WTC11 (cell line): Measurements from ENCODE around the gene WDR87. TPM values are rescaled to one million over a fixed set of nuclear protein-coding genes. Genes with fewer than 3 reads are reported as not detected.

Experiments used
- ATAC-seq: fragments of 200-7000 bp; cut with Tn5 transposase; 2 replicates; pipeline ENCODE4 v1.10.0; 2021; ENCODE audit warnings: mild to moderate bottlenecking, moderate library complexity
- CTCF ChIA-PET: fragments of 300-600 bp; sonication (Branson Sonifier 250); formaldehyde crosslinking; loops from one replicate; lab custom pipeline; 2021; ENCODE audit warnings: antibody characterized with exemption; lab: Charles Lee
- POLR2A ChIA-PET: fragments of 350-600 bp; sonication (Branson Sonifier 250); formaldehyde crosslinking; loops from one replicate; lab custom pipeline; 2021; ENCODE audit warnings: antibody characterized with exemption; lab: Charles Lee
- DNase-seq: peaks from one replicate; pipeline ENCODE4 v3.0.0; 2021; ENCODE audit warnings: low spot score
- H3K27ac Mint-ChIP-seq: 2 replicates; pipeline ENCODE4 v1.8.0; 2021; ENCODE audit warnings: mixed read lengths
- H3K27me3 Mint-ChIP-seq: 2 replicates; pipeline ENCODE4 v1.8.0; 2021; ENCODE audit warnings: low read depth, mild to moderate bottlenecking, moderate library complexity, mixed read lengths
- H3K36me3 Mint-ChIP-seq: 2 replicates; pipeline ENCODE4 v1.8.0; 2021; ENCODE audit warnings: mixed read lengths
- H3K4me1 Mint-ChIP-seq: 2 replicates; pipeline ENCODE4 v1.8.0; 2022; ENCODE audit warnings: mixed read lengths
- H3K4me3 Mint-ChIP-seq: 2 replicates; pipeline ENCODE4 v1.8.0; 2021; ENCODE audit warnings: mild to moderate bottlenecking, moderate library complexity, mixed read lengths
- H3K9me3 Mint-ChIP-seq: 2 replicates; pipeline ENCODE4 v1.8.0; 2021; ENCODE audit warnings: mixed read lengths
- FOXP1 ChIP-seq: sonication (generic); formaldehyde crosslinking; IDR thresholded peaks from 2 replicates; pipeline ENCODE4 v1.8.0; 2022; ENCODE audit warnings: missing genetic modification reagents, mild to moderate bottlenecking, moderate library complexity, borderline replicate concordance
- MXD4 ChIP-seq: fragments of 250-450 bp; sonication (Bioruptor Pico); IDR thresholded peaks from 2 replicates; pipeline ENCODE4 v1.8.0; 2021; ENCODE audit warnings: mild to moderate bottlenecking, moderate library complexity, borderline replicate concordance
- NFATC4 ChIP-seq: fragments of 250-450 bp; sonication (Bioruptor Pico); IDR thresholded peaks from 2 replicates; pipeline ENCODE4 v1.9.0; 2021; ENCODE audit warnings: mild to moderate bottlenecking
- NR3C1 ChIP-seq: sonication (generic); formaldehyde crosslinking; conservative IDR thresholded peaks from 2 replicates; pipeline ENCODE4 v1.8.1; 2023; ENCODE audit warnings: low read depth, mild to moderate bottlenecking, missing genetic modification reagents
- OVOL2 ChIP-seq: fragments of 250-450 bp; sonication (Bioruptor Pico); IDR thresholded peaks from 2 replicates; pipeline ENCODE4 v1.9.0; 2021; ENCODE audit warnings: mild to moderate bottlenecking, borderline replicate concordance
- SP1 ChIP-seq: sonication (generic); formaldehyde crosslinking; conservative IDR thresholded peaks from 2 replicates; pipeline ENCODE4 v1.8.1; 2022; ENCODE audit warnings: missing genetic modification reagents
- TEAD4 ChIP-seq: sonication (generic); formaldehyde crosslinking; IDR thresholded peaks from 2 replicates; pipeline ENCODE4 v1.8.0; 2022; ENCODE audit warnings: mild to moderate bottlenecking, missing genetic modification reagents
- ZBTB21 ChIP-seq: sonication (generic); formaldehyde crosslinking; IDR thresholded peaks from 2 replicates; pipeline ENCODE4 v1.8.1; 2023; ENCODE audit warnings: mild to moderate bottlenecking, missing genetic modification reagents, borderline replicate concordance
- ZNF263 ChIP-seq: sonication (generic); formaldehyde crosslinking; IDR thresholded peaks from 2 replicates; pipeline ENCODE4 v1.8.1; 2022; ENCODE audit warnings: low read depth, mild to moderate bottlenecking, moderate library complexity, missing genetic modification reagents
- ZNF423 ChIP-seq: fragments of 250-450 bp; sonication (Bioruptor Pico); IDR thresholded peaks from 2 replicates; pipeline ENCODE4 v2.1.2; 2022; ENCODE audit warnings: mild to moderate bottlenecking, moderate library complexity
- total RNA-seq: library from RNA; stranded (reverse); gene quantifications from 3 replicates; pipeline ENCODE4 v1.2.3, GENCODE V29; 2021
- TF ChIP-seq, protein P1 (sequence below): sonication (generic); formaldehyde crosslinking; IDR thresholded peaks from 2 replicates; pipeline ENCODE4 v1.8.0; 2022; ENCODE audit warnings: mild to moderate bottlenecking, missing genetic modification reagents
- TF ChIP-seq, protein P2 (sequence below): sonication (generic); formaldehyde crosslinking; IDR thresholded peaks from 2 replicates; pipeline ENCODE4 v1.8.0; 2023; ENCODE audit warnings: missing genetic modification reagents
- TF ChIP-seq, protein P3 (sequence below): sonication (generic); formaldehyde crosslinking; IDR thresholded peaks from 2 replicates; pipeline ENCODE4 v1.8.1; 2023; ENCODE audit warnings: mild to moderate bottlenecking, missing genetic modification reagents, moderate library complexity
- TF ChIP-seq, protein P4 (sequence below): sonication (generic); formaldehyde crosslinking; conservative IDR thresholded peaks from 2 replicates; pipeline ENCODE4 v1.8.1; 2022; ENCODE audit warnings: mild to moderate bottlenecking, missing genetic modification reagents
- TF ChIP-seq, protein P5 (sequence below): sonication (generic); formaldehyde crosslinking; IDR thresholded peaks from 2 replicates; pipeline ENCODE4 v1.8.1; 2022; ENCODE audit warnings: mild to moderate bottlenecking, moderate library complexity, missing genetic modification reagents
- TF ChIP-seq, protein P6 (sequence below): sonication (generic); formaldehyde crosslinking; IDR thresholded peaks from 2 replicates; pipeline ENCODE4 v1.8.1; 2023; ENCODE audit warnings: mild to moderate bottlenecking, missing genetic modification reagents
- TF ChIP-seq, protein P7 (sequence below): sonication (generic); formaldehyde crosslinking; IDR thresholded peaks from 2 replicates; pipeline ENCODE4 v1.8.0; 2023; ENCODE audit warnings: mild to moderate bottlenecking, missing genetic modification reagents
- TF ChIP-seq, protein P8 (sequence below): fragments of 250-450 bp; sonication (Bioruptor Pico); IDR thresholded peaks from 2 replicates; pipeline ENCODE4 v1.9.0; 2021; ENCODE audit warnings: moderate library complexity, mild to moderate bottlenecking, inconsistent platforms, borderline replicate concordance
- TF ChIP-seq, protein P9 (sequence below): fragments of 200-600 bp; IDR thresholded peaks from 2 replicates; pipeline ENCODE4 v1.8.0; 2022; ENCODE audit warnings: antibody characterized with exemption

WDR87 gene
- total RNA-seq, 1 experiment from 2014 or later, result not detected

DNA sequence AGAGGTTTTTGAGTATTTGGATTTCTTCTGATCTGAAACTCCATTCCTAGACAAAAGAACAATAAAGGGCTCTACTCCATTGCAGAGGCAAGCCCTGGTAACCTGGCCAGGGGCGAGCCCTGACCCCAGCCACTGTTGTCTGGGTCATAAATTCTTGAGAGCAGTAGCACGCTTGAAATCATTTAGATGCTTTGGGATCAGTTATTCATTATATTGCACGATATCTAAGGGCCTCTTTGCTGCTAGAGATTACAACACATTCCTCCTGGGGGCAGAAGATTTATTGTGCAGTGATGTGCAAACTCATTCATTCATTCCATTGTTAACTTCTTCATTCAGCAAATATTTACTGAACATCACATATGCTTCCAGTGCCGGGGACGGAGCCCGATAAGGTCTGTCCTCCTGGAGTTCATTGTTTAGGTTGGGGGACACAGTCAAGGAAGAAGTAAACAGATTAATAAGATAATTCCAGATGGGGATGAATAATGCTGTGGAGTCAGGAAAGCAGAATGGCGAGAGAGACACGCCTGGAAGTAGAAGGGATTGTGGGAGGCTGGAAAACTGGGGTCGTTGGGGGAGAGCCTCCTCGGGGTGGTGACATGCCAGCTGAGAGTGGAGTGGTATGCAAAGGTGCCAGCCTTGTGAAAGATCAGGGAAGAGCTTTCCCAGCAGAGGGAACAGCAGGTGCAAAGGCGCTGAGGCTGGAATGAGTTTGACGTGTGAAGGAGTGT lies 35.6 kb upstream of the WDR87 start:
- H3K27ac Mint-ChIP-seq, result peak overlapping the region; percentile 28; the same call in 1 of the 2 replicates

More for the DNA sequence above, 35.6 kb upstream of the WDR87 start:
- TF ChIP-seq MXD4 (CRISPR knock-in tag) (no peak), NFATC4 (CRISPR knock-in tag) (no peak), ZNF423 (CRISPR knock-in tag) (no peak), ZNF263 (CRISPR knock-in tag) (no peak), ZBTB21 (CRISPR knock-in tag) (no peak), TEAD4 (CRISPR knock-in tag) (no peak), OVOL2 (no peak), SP1 (CRISPR knock-in tag) (no peak), NR3C1 (CRISPR knock-in tag) (no peak), FOXP1 (no peak)
- TF ChIP-seq, protein P1, sequence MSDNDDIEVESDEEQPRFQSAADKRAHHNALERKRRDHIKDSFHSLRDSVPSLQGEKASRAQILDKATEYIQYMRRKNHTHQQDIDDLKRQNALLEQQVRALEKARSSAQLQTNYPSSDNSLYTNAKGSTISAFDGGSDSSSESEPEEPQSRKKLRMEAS, result no peak
- TF ChIP-seq, protein P2, sequence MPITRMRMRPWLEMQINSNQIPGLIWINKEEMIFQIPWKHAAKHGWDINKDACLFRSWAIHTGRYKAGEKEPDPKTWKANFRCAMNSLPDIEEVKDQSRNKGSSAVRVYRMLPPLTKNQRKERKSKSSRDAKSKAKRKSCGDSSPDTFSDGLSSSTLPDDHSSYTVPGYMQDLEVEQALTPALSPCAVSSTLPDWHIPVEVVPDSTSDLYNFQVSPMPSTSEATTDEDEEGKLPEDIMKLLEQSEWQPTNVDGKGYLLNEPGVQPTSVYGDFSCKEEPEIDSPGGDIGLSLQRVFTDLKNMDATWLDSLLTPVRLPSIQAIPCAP (CRISPR knock-in tag), result no peak
- TF ChIP-seq, protein P3, sequence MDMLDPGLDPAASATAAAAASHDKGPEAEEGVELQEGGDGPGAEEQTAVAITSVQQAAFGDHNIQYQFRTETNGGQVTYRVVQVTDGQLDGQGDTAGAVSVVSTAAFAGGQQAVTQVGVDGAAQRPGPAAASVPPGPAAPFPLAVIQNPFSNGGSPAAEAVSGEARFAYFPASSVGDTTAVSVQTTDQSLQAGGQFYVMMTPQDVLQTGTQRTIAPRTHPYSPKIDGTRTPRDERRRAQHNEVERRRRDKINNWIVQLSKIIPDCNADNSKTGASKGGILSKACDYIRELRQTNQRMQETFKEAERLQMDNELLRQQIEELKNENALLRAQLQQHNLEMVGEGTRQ (CRISPR knock-in tag), result no peak
- TF ChIP-seq, protein P4, sequence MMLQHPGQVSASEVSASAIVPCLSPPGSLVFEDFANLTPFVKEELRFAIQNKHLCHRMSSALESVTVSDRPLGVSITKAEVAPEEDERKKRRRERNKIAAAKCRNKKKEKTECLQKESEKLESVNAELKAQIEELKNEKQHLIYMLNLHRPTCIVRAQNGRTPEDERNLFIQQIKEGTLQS, result no peak
- TF ChIP-seq, protein P5, sequence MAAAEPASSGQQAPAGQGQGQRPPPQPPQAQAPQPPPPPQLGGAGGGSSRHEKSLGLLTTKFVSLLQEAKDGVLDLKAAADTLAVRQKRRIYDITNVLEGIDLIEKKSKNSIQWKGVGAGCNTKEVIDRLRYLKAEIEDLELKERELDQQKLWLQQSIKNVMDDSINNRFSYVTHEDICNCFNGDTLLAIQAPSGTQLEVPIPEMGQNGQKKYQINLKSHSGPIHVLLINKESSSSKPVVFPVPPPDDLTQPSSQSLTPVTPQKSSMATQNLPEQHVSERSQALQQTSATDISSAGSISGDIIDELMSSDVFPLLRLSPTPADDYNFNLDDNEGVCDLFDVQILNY, result no peak
- TF ChIP-seq, protein P6, sequence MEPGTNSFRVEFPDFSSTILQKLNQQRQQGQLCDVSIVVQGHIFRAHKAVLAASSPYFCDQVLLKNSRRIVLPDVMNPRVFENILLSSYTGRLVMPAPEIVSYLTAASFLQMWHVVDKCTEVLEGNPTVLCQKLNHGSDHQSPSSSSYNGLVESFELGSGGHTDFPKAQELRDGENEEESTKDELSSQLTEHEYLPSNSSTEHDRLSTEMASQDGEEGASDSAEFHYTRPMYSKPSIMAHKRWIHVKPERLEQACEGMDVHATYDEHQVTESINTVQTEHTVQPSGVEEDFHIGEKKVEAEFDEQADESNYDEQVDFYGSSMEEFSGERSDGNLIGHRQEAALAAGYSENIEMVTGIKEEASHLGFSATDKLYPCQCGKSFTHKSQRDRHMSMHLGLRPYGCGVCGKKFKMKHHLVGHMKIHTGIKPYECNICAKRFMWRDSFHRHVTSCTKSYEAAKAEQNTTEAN (CRISPR knock-in tag), result no peak
- TF ChIP-seq, protein P7, sequence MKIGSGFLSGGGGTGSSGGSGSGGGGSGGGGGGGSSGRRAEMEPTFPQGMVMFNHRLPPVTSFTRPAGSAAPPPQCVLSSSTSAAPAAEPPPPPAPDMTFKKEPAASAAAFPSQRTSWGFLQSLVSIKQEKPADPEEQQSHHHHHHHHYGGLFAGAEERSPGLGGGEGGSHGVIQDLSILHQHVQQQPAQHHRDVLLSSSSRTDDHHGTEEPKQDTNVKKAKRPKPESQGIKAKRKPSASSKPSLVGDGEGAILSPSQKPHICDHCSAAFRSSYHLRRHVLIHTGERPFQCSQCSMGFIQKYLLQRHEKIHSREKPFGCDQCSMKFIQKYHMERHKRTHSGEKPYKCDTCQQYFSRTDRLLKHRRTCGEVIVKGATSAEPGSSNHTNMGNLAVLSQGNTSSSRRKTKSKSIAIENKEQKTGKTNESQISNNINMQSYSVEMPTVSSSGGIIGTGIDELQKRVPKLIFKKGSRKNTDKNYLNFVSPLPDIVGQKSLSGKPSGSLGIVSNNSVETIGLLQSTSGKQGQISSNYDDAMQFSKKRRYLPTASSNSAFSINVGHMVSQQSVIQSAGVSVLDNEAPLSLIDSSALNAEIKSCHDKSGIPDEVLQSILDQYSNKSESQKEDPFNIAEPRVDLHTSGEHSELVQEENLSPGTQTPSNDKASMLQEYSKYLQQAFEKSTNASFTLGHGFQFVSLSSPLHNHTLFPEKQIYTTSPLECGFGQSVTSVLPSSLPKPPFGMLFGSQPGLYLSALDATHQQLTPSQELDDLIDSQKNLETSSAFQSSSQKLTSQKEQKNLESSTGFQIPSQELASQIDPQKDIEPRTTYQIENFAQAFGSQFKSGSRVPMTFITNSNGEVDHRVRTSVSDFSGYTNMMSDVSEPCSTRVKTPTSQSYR (CRISPR knock-in tag), result no peak
- TF ChIP-seq, protein P8, sequence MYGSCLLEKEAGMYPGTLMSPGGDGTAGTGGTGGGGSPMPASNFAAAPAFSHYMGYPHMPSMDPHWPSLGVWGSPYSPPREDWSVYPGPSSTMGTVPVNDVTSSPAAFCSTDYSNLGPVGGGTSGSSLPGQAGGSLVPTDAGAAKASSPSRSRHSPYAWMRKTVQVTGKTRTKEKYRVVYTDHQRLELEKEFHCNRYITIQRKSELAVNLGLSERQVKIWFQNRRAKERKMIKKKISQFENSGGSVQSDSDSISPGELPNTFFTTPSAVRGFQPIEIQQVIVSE (CRISPR knock-in tag), result no peak
- TF ChIP-seq, protein P9, sequence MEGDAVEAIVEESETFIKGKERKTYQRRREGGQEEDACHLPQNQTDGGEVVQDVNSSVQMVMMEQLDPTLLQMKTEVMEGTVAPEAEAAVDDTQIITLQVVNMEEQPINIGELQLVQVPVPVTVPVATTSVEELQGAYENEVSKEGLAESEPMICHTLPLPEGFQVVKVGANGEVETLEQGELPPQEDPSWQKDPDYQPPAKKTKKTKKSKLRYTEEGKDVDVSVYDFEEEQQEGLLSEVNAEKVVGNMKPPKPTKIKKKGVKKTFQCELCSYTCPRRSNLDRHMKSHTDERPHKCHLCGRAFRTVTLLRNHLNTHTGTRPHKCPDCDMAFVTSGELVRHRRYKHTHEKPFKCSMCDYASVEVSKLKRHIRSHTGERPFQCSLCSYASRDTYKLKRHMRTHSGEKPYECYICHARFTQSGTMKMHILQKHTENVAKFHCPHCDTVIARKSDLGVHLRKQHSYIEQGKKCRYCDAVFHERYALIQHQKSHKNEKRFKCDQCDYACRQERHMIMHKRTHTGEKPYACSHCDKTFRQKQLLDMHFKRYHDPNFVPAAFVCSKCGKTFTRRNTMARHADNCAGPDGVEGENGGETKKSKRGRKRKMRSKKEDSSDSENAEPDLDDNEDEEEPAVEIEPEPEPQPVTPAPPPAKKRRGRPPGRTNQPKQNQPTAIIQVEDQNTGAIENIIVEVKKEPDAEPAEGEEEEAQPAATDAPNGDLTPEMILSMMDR, result no peak
- ChIA-PET CTCF (interaction anchor here (0.6 kb wide), 1 partner anchor 945 kb away, joined by 3 read pairs; no protein-coding TSS in a partner anchor), POLR2A (interaction anchor here (0.9 kb wide), 1 partner anchor 10 kb away, joined by 4 read pairs; no protein-coding TSS in a partner anchor)
- no peaks in the 10 kb centered on the region for H3K4me1 Mint-ChIP-seq
- H3K4me3 Mint-ChIP-seq, result no peak overlapping the region
- no peaks in the 10 kb centered on the region for H3K27me3 Mint-ChIP-seq
- H3K36me3 Mint-ChIP-seq, result peaks cover 17% of the 10 kb centered on the region
- ATAC-seq, result no peak
- no peak for DNase-seq
- H3K9me3 Mint-ChIP-seq, result peaks cover 12% of the 10 kb centered on the region
